NCI-H2196 (cell line): Measurements from ENCODE around the gene EXD3.

Source experiments
- DNase-seq: peaks from one replicate; lab custom pipeline; 2025; ENCODE audit not compliant: unreplicated experiment; lab: John Stamatoyannopoulos, UW

The EXD3 gene

DNA sequence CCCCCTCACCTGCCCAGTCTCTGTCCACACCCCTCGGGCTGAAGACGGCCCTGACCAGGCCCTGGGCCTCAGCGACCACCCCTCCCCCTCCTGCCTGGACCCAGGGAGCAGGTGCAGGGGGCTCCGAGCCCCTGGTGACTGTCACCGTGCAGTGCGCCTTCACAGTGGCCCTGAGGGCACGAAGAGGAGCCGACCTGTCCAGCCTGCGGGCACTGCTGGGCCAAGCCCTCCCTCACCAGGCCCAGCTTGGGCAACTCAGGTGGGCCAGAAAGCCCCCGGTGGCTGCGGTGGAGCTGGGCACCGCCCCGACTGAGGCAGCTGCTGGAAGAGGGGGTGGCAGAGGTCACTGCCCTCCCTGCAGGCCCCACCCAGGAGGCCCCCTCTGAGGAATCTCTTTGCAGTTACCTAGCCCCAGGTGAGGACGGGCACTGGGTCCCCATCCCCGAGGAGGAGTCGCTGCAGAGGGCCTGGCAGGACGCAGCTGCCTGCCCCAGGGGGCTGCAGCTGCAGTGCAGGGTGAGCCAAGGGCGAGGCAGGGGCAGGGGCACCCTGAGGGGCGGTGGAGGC is 10.5 kb upstream of the EXD3 start:
- no peak for DNase-seq

DNA sequence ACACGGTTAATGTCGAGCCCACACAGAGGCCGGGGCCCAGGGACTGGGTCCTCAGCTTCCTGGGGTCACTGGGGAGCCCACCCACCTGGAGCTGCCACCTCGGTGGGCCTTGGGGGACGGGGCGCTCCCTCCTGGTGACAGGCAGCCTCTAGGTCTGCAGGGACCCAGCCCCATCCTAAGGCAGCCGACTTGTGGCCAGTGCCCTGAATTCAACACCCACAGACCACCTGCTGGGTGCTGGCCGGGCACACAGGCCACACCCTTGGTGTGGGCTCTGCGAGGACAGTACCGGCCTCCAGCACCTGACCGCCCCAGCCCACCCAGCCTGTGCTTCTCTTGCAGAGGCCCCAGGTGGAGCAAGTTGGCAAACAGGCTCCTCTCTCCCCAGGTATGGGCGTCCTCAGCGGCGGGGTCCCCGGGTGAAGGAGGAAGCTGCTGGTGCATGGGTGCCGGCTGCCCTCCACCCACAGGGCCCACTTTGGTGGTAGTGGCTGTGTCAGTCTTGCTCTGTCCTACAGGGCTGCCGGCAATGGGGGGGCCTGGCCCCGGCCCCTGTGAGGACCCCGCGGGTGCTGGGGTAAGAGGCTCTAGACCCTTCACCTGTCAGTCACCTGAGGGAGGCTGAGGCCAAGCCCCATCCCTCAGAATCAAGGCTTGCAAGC is 9.9 kb upstream of the EXD3 start:
- no peak for DNase-seq

DNA sequence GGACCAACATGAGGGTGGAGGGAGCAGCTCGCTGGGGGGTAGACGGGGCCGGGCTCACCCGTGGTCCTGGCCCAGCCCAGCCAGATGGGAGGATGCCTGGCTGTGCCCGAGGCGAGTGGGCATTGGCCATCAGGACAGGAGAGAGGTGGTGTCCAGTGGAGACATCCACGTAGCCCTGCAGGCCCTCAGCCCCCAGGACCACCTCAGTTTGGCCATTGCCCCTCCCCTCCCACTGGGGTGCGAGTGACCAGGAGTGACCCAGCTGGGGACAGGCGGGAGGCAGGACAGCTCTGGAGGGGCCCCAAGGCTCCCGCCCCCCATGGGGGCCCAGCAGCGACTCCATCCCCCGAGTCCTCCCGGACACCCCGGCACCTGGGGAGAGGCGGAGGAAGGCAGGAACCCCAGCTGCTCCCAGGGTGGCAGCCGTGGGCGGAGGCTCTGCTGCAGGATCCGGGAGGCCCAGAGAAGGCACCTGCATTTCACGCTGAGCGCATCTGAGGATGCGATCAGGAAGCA is 8.5 kb upstream of the EXD3 start:
- DNase-seq: no peak

DNA sequence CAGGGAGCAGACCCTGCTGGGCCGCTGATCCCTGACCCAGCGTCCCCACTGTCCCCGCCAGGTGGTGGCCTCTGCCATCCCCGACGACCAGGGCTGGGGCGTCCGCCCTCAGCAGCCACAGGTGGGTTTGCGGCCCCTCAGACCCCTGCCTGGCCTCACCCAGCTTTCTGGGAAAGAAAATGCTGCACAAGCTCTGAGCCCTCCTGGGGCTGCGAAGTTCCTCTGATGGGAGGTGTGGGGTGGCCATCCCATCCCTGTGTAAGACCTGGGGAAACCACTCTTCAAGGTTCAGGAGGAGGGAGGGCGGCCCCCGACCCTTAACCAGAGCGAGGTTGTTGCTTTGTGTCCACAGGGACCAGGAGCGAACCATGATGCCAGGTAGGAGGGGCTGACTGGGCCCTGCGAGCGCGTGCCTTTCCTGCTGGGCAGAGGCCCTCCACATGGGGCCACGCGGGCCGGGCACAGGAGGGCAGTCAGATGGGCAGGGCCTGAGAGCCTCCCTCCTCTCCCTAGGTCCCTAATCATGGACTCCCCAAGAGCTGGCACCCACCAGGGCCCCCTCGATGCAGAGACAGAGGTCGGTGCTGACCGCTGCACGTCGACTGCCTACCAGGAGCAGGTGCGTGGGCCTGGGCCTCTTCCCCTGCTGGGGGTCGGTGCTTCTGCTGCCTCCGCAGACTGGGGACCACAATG is 7.9 kb upstream of the EXD3 start:
- no peak for DNase-seq

DNA sequence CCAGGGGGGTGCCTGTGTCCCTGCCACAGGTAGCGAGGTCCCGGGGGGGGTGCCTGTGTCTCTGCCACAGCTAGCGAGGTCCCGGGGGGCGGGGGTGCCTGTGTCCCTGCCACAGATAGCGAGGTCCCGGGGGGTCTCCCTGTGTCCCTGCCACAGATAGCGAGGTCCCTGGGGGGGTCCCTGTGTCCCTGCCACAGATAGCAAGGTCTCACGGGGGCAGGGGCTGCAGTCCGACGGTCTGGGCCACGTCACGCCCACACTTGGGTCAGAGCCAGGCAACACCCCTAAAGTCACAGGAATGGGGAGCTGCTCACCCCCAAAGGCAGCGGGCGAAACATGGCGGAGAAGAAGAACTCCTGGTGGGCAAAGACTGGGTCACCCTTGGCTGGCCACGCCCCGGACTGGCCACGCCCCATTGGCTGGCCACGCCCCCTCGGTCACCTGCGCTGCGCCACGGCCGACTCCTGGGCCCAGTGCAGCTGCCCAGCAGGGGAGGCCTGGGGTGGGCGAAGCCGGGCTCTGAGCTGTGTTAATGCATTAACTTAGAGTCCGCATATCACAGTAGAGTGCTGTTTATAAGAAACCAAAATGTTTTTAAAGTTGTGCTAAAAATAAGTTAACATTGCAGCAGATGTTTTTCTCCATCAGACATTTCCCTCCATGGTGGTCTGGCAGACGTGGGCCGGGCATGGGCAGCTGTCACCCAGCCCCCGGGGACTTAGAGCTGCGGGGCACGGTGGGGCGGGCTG is 7.2 kb upstream of the EXD3 start:
- peak; percentile 65 for DNase-seq

DNA sequence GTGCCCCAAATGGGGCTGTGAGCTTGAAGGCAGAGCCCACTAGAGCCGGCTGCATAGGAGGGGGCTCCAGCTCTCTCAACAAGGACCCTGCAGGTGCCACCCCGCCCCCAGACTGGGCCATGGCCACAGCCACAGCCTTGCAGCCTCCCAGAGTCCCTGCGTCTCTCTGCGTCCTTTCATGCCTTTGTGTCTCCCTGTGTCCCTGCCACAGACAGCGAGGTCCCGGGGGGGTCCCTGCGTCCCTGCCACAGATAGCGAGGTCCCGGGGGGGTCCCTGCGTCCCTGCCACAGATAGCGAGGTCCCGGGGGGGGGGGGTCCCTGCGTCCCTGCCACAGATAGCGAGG is 6.6 kb upstream of the EXD3 start:
- no peak for DNase-seq

DNA sequence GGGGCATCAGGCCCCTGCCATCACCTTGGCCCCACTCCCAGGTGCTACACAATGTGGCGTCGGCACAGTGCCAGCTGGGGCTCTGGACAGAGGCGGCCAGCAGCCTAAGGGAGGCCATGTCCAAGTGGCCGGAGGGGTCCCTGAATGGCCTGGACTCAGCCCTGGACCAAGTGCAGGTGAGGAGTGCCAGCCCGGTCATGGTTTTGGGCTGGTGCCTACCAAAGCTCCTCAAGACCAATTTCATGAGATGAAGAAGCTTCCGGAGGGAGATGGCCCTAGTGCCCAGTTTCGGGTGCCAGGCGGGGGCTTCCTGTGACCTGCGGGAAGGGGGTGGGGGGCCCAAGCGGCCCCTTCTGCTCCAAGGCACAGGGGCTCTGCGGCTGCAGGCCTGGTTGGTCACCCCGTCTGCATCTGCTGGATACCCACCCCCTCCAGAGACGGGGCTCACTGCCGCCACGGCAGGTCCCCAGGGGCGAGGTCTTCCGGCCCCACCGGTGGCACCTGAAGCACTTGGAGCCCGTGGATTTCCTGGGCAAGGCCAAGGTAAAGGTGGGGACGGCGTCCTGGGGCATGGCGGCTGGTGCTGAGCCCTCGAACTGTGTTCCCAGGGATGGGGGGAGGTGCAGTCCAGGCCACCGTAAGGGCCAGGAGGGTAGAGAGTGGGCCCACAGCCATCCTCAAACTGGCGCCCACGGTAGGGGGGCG is 6.0 kb upstream of the EXD3 start:
- peak; percentile 27 for DNase-seq

DNA sequence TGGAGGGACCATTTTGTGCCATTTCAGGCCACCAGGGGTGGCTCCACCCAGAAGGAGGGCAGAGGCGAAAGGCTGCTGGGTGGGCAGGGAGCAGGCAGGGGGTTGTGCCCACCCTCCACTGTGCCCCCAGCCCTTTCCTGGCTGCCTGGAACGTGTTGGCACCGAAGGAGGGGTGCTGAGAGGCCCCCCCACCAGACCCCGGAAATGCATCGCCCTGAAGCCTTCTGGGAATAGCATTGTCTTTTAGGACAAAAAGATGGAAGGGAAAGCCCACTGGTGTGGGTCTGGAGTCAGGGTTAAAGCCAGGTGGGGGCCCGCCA is 5.3 kb upstream of the EXD3 start:
- no peak for DNase-seq

DNA sequence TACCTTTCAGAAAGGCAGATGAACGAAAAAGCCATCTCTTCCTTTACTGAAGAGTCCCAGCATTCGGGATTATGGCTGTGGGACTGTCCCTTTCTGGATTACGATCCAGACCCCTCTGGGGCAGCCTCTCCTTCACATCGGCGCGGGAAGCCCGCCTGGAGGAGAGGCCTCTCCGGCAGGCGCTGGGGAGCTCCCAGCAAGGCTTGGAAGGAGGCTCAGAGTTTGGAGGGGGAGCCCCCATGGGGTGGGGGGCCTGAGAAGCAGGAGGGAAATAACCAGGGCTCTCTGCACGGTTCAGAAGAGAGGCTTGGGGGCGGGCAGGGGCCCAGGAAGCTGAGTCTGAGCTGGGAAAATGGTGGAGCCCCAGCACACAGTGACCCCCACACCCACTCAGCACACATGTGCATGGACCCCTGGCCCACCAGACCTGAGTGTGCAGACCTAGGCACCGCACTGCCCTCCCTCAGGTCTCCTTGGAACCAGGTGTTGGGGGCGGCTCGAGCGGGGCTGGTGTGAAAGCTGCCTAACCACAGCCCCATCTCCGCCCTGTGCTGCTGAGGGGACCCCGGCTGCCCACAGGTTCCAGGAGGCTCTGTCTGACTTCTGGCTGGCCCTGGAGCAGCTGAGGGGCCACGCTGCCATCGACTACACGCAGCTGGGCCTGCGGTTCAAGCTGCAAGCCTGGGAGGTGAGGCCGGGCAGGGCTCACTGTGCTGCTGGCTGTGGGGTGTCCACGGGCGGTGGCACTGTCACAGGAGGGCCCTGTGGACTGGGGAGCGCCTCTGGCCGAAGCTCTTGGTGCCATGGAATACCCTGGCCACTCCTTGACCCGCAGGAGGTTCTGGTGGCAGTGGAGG is 4.7 kb upstream of the EXD3 start:
- no peak for DNase-seq

DNA sequence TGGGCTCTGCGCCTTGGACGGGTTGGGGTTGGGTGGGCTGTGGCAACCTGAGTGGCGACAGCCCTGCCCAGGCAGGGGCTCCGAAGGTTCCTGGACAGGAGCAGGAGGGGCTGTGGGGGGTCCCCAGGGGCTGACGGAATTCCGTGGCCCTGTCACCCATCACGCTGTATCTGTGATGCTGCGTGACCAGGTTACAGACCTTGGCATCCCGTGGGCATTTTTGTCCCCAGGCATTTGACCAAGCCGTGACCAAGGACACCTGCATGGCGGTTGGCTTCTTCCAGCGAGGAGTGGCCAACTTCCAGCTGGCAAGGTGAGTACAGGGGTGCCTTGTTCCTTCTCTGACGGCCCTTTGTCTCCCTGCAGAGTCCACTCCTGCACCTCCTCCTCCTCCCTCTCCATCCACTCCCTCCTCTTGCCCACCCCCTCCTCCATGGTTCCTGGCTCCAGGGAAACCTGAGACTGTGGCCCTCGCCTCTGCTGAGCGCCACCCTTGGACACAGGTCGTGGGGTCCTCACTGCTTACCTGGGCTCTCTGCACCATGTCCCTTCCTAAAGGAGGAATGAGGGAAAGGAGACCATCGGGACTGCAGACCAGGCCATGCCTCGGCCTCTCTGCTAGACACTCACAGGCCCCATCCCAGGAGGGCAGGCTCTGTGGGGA is 3.2 kb upstream of the EXD3 start:
- peak; percentile 13 for DNase-seq

DNA sequence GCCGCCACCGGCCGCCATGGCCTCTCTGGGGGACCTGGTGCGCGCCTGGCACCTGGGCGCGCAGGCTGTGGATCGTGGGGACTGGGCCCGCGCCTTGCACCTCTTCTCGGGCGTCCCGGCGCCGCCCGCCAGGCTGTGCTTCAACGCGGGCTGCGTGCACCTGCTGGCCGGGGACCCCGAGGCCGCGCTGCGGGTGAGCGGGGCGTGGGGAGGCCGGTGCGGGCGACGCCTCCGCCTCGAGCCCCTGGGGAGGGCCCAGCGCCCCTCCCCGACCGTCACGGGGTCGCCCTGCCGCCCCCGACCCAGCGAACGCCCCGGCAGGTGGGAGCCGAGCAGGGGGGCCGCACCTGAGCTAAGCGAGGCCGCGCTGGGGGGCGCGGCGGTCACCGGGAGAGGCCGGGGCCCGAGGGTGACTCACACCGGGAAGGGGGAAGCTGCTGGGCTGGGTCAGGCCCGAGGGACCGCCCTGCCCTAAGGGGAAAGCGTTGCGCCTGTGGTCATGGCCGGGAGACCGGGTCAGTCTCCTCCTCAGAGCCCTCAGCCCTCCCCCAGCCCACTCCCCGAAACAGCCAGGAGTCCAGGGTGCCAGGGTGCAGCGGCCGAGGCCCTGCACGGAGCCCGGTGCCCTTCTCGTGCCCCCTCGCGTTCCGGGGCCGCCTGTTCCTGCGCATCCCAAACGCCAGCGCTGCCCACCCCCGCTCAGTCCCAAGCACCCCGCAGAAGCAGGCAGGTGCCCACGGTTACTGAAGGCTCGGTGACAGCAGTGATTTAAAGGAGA is 741 bp upstream of the EXD3 start:
- DNase-seq: peak; percentile 20

DNA sequence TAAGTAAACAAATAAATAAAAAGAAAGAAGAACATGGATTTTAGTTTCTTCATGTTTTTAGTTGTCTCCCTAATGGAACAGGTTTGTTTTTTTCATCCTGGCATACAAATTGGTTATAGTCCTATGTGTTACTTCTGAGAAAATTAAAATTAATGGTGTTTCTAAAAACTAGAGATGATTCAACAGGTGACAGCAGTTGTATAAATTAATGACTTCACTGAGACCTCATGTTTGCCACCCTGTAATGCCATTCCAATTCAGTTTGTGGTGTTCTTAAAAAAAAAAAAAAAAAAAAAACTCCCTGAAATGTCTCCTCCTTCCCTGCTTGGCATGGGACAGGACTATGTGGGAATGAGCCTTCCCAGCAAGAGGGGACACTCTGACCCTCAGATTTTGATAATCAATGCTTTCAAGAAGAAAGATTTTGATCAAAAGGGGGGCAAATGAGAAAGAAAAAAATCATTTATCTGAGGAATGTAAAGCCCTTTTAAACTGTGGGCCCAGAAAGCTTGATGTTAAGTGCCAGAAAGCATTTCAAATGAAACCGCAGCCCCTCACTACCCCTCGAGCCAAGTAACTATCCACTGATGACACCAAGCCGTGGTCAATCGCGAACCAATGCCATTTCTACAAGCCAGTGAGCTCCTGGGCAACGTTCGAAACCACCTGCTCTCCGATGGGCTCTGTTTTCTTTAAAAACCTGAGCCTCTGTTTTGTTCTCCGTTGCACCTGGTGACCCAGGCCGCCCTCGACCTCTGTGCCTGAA is 941 bp downstream of the EXD3 start:
- DNase-seq: no peak

DNA sequence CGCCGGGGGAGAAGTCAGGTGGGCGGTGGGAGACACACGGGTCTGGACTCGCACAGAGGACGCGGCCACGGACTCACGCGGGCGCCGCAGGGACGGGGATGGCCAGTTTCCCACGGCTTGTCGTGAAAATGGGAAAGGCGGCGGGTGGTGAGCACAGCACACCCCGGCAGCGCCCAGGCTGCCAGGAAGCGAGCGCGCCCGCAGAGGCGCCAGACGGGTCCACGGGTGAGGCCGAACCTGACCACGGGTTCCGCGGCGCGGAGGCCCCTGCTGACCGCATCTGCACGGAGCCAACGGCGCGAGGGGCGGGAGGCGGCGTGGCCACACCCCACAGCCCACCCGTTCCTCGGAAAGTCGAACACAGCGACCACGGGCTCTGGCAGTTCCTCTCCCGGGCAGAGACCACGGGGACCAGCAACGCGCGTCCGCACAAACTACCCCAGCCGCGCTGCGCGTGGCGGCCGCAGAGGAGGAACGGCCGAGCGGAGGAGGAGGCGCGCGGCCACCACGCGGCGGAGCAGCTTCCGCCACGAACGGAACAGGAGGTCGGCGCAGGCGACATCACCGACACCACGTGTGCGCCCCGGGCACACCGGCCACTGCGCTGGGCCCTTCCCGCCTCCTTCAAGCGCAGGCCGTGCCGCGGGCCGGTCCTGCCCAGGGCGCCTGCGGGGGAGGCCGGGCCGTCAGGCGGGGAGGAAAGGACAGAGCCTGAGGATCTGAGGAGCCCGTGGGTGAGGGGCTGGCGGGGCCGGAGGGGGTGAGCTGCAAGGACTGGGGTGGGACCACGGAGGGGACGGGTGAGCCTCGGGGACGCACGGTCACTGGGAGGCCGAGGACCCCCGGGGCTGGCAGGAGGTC is 5.6 kb downstream of the EXD3 start:
- DNase-seq: no peak

DNA sequence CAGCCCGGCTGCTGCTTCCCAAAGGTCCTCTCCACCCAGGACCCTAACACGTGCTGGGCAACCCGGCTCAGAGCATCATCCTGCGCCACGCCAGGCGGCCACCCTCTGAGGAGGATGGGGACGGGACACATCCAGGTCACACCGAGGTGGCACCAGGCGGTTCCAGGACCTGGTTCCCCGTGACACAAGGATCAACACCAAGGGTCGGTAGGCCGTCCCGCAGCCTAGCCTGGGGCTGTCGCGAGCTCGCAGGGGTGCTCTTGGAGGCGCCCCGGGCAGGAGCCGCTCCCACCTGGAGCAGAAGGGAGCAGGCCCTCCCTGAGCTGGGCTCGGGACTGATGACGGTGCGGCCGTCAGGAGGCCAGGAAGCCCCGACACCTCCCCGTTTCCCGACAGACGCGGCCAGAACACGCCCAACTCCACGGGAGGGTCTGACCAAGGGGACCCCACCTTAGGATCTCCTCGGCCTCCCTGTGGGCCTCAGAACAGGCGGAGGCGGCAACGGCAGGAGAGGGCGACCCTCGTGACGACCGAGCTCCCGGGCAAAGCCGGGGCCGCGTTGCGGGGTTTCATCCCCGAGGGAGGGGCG is 6.3 kb downstream of the EXD3 start:
- DNase-seq: no peak

DNA sequence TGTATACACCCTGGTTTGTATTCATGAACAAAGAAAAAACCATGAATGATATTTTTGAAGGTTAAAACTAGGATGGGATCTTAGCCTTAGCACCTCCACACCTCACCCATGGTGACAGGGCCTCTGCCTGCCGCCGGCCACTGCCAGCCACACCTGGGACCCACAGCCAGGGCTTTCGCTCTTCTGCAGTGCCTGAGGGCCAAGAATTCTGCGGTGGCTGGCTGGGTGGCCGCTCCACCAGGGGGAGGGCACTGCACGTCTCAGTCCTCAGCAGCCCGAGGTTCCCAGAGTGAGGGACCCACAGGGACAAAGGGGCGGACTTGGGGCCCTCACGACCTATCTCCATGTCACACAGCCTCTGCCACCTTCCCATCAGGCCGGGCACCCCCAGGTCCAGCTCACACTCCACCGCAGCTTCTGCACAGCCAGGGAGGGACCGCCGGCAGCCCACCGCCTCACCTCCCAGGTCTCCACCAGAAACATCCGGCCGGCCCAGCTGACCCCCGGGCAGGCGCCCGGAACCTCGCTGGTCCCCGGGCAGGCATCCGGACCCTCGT is 6.9 kb downstream of the EXD3 start:
- DNase-seq: no peak

DNA sequence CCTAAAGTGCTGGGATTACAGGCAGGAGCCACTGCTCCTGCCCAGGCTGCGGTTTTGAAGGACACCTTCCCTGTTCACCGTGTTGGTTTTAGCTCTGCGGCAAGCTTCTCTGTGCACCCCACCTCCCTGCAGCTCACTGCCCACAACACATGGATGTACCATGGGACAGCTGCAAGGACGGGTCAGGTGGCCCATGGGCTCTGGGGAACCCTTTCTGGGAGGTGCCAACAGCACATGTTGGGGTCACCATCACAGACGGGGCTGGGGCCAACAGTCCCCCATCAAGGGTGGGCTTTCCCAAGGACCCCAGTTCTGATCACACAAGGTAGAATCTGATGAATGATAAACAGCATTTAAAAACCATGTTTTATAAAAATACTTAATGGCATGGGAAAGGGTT is 7.5 kb downstream of the EXD3 start:
- DNase-seq: no peak

DNA sequence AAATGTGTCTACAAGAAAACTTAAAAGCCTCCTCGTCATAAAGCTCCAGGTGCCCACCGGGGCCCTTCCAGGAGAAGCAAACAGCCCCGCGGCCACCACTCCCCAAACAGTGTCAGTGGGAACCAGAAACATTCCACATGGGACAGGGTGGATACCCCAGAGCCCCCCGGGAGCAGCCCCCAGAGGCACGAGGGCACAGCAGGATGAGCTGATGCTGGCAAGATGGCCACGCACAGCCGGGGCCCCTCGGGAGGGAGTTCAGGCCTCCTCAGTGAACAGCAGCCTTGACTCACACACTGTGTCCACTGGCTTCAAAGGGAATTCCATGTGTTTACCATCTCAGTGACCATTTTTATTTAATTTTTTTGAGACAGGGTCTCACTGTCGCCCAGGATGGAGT is 10.5 kb downstream of the EXD3 start:
- DNase-seq: no peak
